GM12878 (cell line): ENCODE measurements around the gene SLC9A3. TPM values are rescaled to one million over a fixed set of nuclear protein-coding genes. Genes with fewer than 3 reads are reported as not detected.

Source experiments
- ATAC-seq: fragments of 200-7000 bp; cut with Tn5 transposase; 3 replicates; pipeline ENCODE4 v1.9.1; 2020; ENCODE audit warnings: mild to moderate bottlenecking, moderate library complexity
- BruUV-seq: library from RNA; stranded (reverse); fragments of 400-500 nt; replicated peaks from 2 replicates; lab custom pipeline; 2021; lab: Mats Ljungman, UMichigan
- CTCF ChIA-PET: fragments of 300-600 bp; sonication (Branson Sonifier 250); formaldehyde crosslinking; extraction: SDS; loops from one replicate; lab custom pipeline; 2021; ENCODE audit warnings: inconsistent platforms; lab: Yijun Ruan, JAX
- POLR2A ChIA-PET: fragments of 350-600 bp; formaldehyde crosslinking; extraction: SDS; loops from one replicate; lab custom pipeline; 2021; ENCODE audit warnings: inconsistent platforms; lab: Charles Lee
- RAD21 ChIA-PET: fragments of 300-600 bp; sonication (Branson Sonifier 250); formaldehyde crosslinking; loops from one replicate; lab custom pipeline; 2023; ENCODE audit warnings: antibody characterized with exemption; ENCODE audit not compliant: unreplicated experiment; lab: Charles Lee
- SMC1A ChIA-PET: fragments of 300-600 bp; sonication (Branson Sonifier 250); formaldehyde crosslinking; loops from one replicate; lab custom pipeline; 2023; ENCODE audit not compliant: unreplicated experiment, uncharacterized antibody; lab: Charles Lee
- DNase-seq: peaks from one replicate; pipeline ENCODE4 v3.0.0-alpha.2; 2011; ENCODE audit warnings: low read depth, low spot score
- FAIRE-seq: peaks from 3 replicates; lab custom pipeline; 2011; peaks lifted over from hg19 to GRCh38; lab: Jason Lieb, UNC
- H2AFZ ChIP-seq: 2 replicates; pipeline ENCODE4 v1.6.0; 2011; ENCODE audit warnings: low read depth, low read length, control low read depth; ENCODE audit not compliant: control insufficient read depth
- H3K27ac ChIP-seq: 2 replicates; pipeline ENCODE4 v1.5.1; 2011; ENCODE audit warnings: control low read depth; ENCODE audit not compliant: control insufficient read depth, insufficient read depth
- H3K27me3 ChIP-seq, 2 experiments: replicated peaks in 1 of 2; 2 replicates each; pipeline versions ENCODE4 v1.6.0 to v1.6.1; 2011; ENCODE audit warnings: low read length in 1 of 2; ENCODE audit not compliant: control insufficient read depth in 2 of 2, insufficient read depth in 2 of 2
- H3K36me3 ChIP-seq, 2 experiments: 2 replicates each; pipeline ENCODE4 v1.5.1; 2011; ENCODE audit warnings: low read length in 1 of 2; ENCODE audit not compliant: control insufficient read depth in 2 of 2, insufficient read depth in 2 of 2
- H3K4me1 ChIP-seq: 2 replicates; pipeline ENCODE4 v1.6.1; 2011; ENCODE audit warnings: mild to moderate bottlenecking, low read length, moderate library complexity, mixed read lengths; ENCODE audit not compliant: control insufficient read depth, insufficient read depth
- H3K4me2 ChIP-seq: 2 replicates; pipeline ENCODE4 v1.6.0; 2011; ENCODE audit warnings: control low read depth; ENCODE audit not compliant: control insufficient read depth, insufficient read depth
- H3K4me3 ChIP-seq: fragments of 200-600 bp; sonication (generic); 2 replicates; pipeline ENCODE4 v1.5.1; 2016
- H3K79me2 ChIP-seq: 2 replicates; pipeline ENCODE4 v1.6.0; 2011; ENCODE audit warnings: low read length; ENCODE audit not compliant: control insufficient read depth, insufficient read depth
- H3K9ac ChIP-seq: 2 replicates; pipeline ENCODE4 v1.8.0; 2011; ENCODE audit warnings: low read length, control low read depth, mixed read lengths; ENCODE audit not compliant: control insufficient read depth, insufficient read depth
- H3K9me3 ChIP-seq: replicated peaks from 3 replicates; pipeline ENCODE4 v1.5.1; 2011; ENCODE audit warnings: mild to moderate bottlenecking, low read length; ENCODE audit not compliant: control insufficient read depth, insufficient read depth
- H4K20me1 ChIP-seq: 2 replicates; pipeline ENCODE4 v1.6.0; 2011; ENCODE audit not compliant: control insufficient read depth, insufficient read depth
- ASH2L ChIP-seq: fragments of 300-600, 200-600 bp; sonication (generic); IDR thresholded peaks from 2 replicates; pipeline ENCODE4 v1.6.1; 2017; ENCODE audit warnings: low read depth, mild to moderate bottlenecking, borderline replicate concordance
- ESRRA ChIP-seq: IDR thresholded peaks from 2 replicates; pipeline ENCODE4 v1.6.1; 2012; ENCODE audit warnings: mild to moderate bottlenecking, low read length, improper control_type of control experiment
- HDAC6 ChIP-seq: fragments of 200-600 bp; sonication (generic); IDR thresholded peaks from one replicate; pipeline ENCODE4 v1.8.0; 2017; ENCODE audit warnings: antibody characterized with exemption; ENCODE audit not compliant: unreplicated experiment
- HDGF ChIP-seq: fragments of 450-650 bp; IDR thresholded peaks from 2 replicates; pipeline ENCODE4 v1.6.1; 2016; ENCODE audit warnings: antibody characterized with exemption
- JUNB ChIP-seq: IDR thresholded peaks from 2 replicates; pipeline ENCODE4 v1.6.1; 2016; ENCODE audit warnings: antibody characterized with exemption, mild to moderate bottlenecking
- MEF2A ChIP-seq: IDR thresholded peaks from 2 replicates; pipeline ENCODE4 v1.6.1; 2011; ENCODE audit warnings: low read depth, mild to moderate bottlenecking, low read length, moderate library complexity; ENCODE audit not compliant: insufficient read depth
- MYB ChIP-seq: fragments of 150-350 bp; IDR thresholded peaks from 2 replicates; pipeline ENCODE4 v1.6.1; 2014; ENCODE audit warnings: mild to moderate bottlenecking, low read depth, low read length, borderline replicate concordance
- PRDM15 ChIP-seq: fragments of 450-650 bp; formaldehyde crosslinking; IDR thresholded peaks from 2 replicates; pipeline ENCODE4 v1.4.0; 2020; ENCODE audit warnings: mild to moderate bottlenecking, moderate library complexity
- RUNX3 ChIP-seq: IDR thresholded peaks from 2 replicates; pipeline ENCODE4 v1.6.1; 2012; ENCODE audit warnings: low read length, inconsistent platforms
- SMAD5 ChIP-seq: IDR thresholded peaks from 2 replicates; pipeline ENCODE4 v1.6.1; 2016; ENCODE audit warnings: antibody characterized with exemption, low read depth
- TCF12 ChIP-seq: IDR thresholded peaks from 2 replicates; pipeline ENCODE4 v1.6.1; 2011; ENCODE audit warnings: low read depth, mild to moderate bottlenecking, low read length
- ZNF24 ChIP-seq: fragments of 450-650 bp; IDR thresholded peaks from 2 replicates; pipeline ENCODE4 v1.6.1; 2017; ENCODE audit warnings: antibody characterized with exemption, mild to moderate bottlenecking
- WGBS: methylation state at CpG from one replicate; pipeline ENCODE4 v1.1.6; 2016; ENCODE audit warnings: low lambda C conversion rate; ENCODE audit not compliant: insufficient replicate concordance, insufficient coverage; ENCODE audit errors: missing lambda C conversion rate; 5-methylcytosine and 5-hydroxymethylcytosine counted together
- in situ Hi-C: fragments of 300-500 bp; cut with MboI; formaldehyde crosslinking; loops from 9 replicates; pipeline ENCODE4 v1.14.3; 2018; ENCODE audit warnings: mixed read lengths
- intact Hi-C: fragments of 100-400 bp; cut with micrococcal nuclease; formaldehyde crosslinking; loops from one replicate; pipeline ENCODE4 v1.14.2; 2022; ENCODE audit not compliant: unreplicated experiment
- polyA plus RNA-seq, 11 experiments: library from polyadenylated mRNA; depleted of rRNA in 4 of 11; unstranded in 6 of 11; stranded (reverse) in 5 of 11; fragments of >200 nt; fragmentation: Nextera tagmentation in 4 of 11; fragmentation: Illumina TruSeq in 1 of 11; extraction: Ambion mirVana in 4 of 11; extraction: Trizol in 1 of 11; gene quantifications; 1 replicate in 1 of 11; 2 replicates in 10 of 11; pipeline versions ENCODE4 v1.2.1 to v1.2.3, GENCODE V29; 2011 to 2016; ENCODE audit warnings: inconsistent platforms in 2 of 11, missing spikeins in 2 of 11, low read depth in 1 of 11
- total RNA-seq, 4 experiments: library from RNA; depleted of rRNA in 3 of 4; stranded (reverse); fragments of >200 nt in 3 of 4; fragmentation: Illumina TruSeq in 1 of 4; extraction: Trizol in 1 of 4; gene quantifications; 2 replicates each; pipeline versions ENCODE4 v1.2.1 to v1.2.3, GENCODE V29; 2013 to 2021
- TF ChIP-seq, protein P1 (sequence below): fragments of 450-650 bp; IDR thresholded peaks from 2 replicates; pipeline ENCODE4 v1.6.1; 2017; ENCODE audit warnings: mild to moderate bottlenecking, moderate library complexity
- TF ChIP-seq, protein P2 (sequence below): fragments of 450-650 bp; IDR thresholded peaks from 2 replicates; pipeline ENCODE4 v1.6.1; 2017; ENCODE audit warnings: mild to moderate bottlenecking, moderate library complexity

Gene SLC9A3
- total and polyA plus RNA-seq, 10 of the 15 experiments (the other 5 are each of a cell fraction or from before 2014, with no cell fraction given) = 0.04 to 5.2 (median 2.3) TPM; not detected in 1

- no peaks in the 10 kb centered on the region; a peak in 1 of 4 replicates for H3K27me3 ChIP-seq
- BruUV-seq = no TSS peak
- no peak overlapping the region for H3K27ac ChIP-seq
- intact Hi-C loops (no loop called here), in situ Hi-C loops (no loop called here)
- FAIRE-seq (no peak), ATAC-seq (no peak), DNase-seq (no peak)
- H2AFZ ChIP-seq = no peak overlapping the region
- H3K4me1 ChIP-seq = no peaks in the 10 kb centered on the region
- ChIA-PET SMC1A (no interaction called here), RAD21 (no interaction called here), CTCF (interaction anchor here (1.0 kb wide), 1 partner anchor 42 kb away, joined by 5 read pairs; no protein-coding TSS in a partner anchor), POLR2A (no interaction called here)
- H3K79me2 ChIP-seq = no peaks in the 10 kb centered on the region
- no peak overlapping the region for H3K4me2 ChIP-seq
- TF ChIP-seq MEF2A (no peak), RUNX3 (no peak), JUNB (no peak), ESRRA (no peak), ZNF24 (no peak), TCF12 (no peak), PRDM15 (CRISPR knock-in tag) (no peak), HDAC6 (no peak), HDGF (no peak), ASH2L (no peak), SMAD5 (no peak), MYB (no peak)
- TF ChIP-seq, protein P1, sequence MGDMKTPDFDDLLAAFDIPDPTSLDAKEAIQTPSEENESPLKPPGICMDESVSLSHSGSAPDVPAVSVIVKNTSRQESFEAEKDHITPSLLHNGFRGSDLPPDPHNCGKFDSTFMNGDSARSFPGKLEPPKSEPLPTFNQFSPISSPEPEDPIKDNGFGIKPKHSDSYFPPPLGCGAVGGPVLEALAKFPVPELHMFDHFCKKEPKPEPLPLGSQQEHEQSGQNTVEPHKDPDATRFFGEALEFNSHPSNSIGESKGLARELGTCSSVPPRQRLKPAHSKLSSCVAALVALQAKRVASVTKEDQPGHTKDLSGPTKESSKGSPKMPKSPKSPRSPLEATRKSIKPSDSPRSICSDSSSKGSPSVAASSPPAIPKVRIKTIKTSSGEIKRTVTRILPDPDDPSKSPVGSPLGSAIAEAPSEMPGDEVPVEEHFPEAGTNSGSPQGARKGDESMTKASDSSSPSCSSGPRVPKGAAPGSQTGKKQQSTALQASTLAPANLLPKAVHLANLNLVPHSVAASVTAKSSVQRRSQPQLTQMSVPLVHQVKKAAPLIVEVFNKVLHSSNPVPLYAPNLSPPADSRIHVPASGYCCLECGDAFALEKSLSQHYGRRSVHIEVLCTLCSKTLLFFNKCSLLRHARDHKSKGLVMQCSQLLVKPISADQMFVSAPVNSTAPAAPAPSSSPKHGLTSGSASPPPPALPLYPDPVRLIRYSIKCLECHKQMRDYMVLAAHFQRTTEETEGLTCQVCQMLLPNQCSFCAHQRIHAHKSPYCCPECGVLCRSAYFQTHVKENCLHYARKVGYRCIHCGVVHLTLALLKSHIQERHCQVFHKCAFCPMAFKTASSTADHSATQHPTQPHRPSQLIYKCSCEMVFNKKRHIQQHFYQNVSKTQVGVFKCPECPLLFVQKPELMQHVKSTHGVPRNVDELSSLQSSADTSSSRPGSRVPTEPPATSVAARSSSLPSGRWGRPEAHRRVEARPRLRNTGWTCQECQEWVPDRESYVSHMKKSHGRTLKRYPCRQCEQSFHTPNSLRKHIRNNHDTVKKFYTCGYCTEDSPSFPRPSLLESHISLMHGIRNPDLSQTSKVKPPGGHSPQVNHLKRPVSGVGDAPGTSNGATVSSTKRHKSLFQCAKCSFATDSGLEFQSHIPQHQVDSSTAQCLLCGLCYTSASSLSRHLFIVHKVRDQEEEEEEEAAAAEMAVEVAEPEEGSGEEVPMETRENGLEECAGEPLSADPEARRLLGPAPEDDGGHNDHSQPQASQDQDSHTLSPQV = no peak
- TF ChIP-seq, protein P2, sequence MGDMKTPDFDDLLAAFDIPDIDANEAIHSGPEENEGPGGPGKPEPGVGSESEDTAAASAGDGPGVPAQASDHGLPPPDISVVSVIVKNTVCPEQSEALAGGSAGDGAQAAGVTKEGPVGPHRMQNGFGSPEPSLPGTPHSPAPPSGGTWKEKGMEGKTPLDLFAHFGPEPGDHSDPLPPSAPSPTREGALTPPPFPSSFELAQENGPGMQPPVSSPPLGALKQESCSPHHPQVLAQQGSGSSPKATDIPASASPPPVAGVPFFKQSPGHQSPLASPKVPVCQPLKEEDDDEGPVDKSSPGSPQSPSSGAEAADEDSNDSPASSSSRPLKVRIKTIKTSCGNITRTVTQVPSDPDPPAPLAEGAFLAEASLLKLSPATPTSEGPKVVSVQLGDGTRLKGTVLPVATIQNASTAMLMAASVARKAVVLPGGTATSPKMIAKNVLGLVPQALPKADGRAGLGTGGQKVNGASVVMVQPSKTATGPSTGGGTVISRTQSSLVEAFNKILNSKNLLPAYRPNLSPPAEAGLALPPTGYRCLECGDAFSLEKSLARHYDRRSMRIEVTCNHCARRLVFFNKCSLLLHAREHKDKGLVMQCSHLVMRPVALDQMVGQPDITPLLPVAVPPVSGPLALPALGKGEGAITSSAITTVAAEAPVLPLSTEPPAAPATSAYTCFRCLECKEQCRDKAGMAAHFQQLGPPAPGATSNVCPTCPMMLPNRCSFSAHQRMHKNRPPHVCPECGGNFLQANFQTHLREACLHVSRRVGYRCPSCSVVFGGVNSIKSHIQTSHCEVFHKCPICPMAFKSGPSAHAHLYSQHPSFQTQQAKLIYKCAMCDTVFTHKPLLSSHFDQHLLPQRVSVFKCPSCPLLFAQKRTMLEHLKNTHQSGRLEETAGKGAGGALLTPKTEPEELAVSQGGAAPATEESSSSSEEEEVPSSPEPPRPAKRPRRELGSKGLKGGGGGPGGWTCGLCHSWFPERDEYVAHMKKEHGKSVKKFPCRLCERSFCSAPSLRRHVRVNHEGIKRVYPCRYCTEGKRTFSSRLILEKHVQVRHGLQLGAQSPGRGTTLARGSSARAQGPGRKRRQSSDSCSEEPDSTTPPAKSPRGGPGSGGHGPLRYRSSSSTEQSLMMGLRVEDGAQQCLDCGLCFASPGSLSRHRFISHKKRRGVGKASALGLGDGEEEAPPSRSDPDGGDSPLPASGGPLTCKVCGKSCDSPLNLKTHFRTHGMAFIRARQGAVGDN = no peak
- no peaks in the 10 kb centered on the region; the same call in 1 of the 3 replicates for H3K9me3 ChIP-seq
- no peak overlapping the region for H3K4me3 ChIP-seq
- H3K9ac ChIP-seq = no peak overlapping the region
- H4K20me1 ChIP-seq = no peaks in the 10 kb centered on the region
- 70% methylated on average over 13 of the region's 13 CpGs for WGBS
- H3K36me3 ChIP-seq = no peaks in the 10 kb centered on the region
These were observed 47.5 kb upstream of the SLC9A3 start for GRCh38 chr5:571791-572190.
